K562 (cell line): ENCODE results near the gene FGR. TPM values are rescaled to one million over a fixed set of nuclear protein-coding genes. Genes with fewer than 3 reads are reported as not detected.
A peak's percentile ranks its signal among the peaks of the same experiment; 100 is the strongest.

Experiments used
- BACH1 ChIP-seq: fragments of 200-800 bp; sonication (Bioruptor generic); IDR thresholded peaks from 2 replicates; pipeline ENCODE4 v1.6.1; 2016; ENCODE audit warnings: missing genetic modification characterization, missing compliant biosample characterization
- CBFA2T3 ChIP-seq: fragments of 450-650 bp; IDR thresholded peaks from 2 replicates; pipeline ENCODE4 v1.6.1; 2017
- DACH1 ChIP-seq: fragments of 450-650 bp; IDR thresholded peaks from 2 replicates; pipeline ENCODE4 v1.6.1; 2018; ENCODE audit not compliant: partially characterized antibody
- ELF2 ChIP-seq: fragments of 250-450 bp; sonication (Bioruptor Pico); IDR thresholded peaks from 2 replicates; pipeline ENCODE4 v1.5.0; 2021; ENCODE audit warnings: mild to moderate bottlenecking
- EP400 ChIP-seq: fragments of 450-650 bp; IDR thresholded peaks from 2 replicates; pipeline ENCODE4 v1.6.1; 2017; ENCODE audit warnings: antibody characterized with exemption, mild to moderate bottlenecking, moderate library complexity
- FIP1L1 ChIP-seq: fragments of 200-400 bp; formaldehyde crosslinking; IDR thresholded peaks from 2 replicates; pipeline ENCODE4 v1.6.1; 2018; ENCODE audit warnings: mild to moderate bottlenecking, low read depth, low read length; ENCODE audit not compliant: poor library complexity, severe bottlenecking
- MECOM ChIP-seq: fragments of 250-450 bp; sonication (Bioruptor Pico); IDR thresholded peaks from 2 replicates; pipeline ENCODE4 v1.8.0; 2022; ENCODE audit warnings: inconsistent platforms
- NONO ChIP-seq, 2 experiments: fragments of 200-400 bp in 1 of 2; fragments of 450-650 bp in 1 of 2; formaldehyde crosslinking in 1 of 2; IDR thresholded peaks; 2 replicates each; pipeline ENCODE4 v1.6.1; 2017; ENCODE audit warnings: low read depth in 2 of 2, mild to moderate bottlenecking in 2 of 2, moderate library complexity in 2 of 2, low read length in 1 of 2
- NUFIP1 ChIP-seq: fragments of 450-650 bp; IDR thresholded peaks from 2 replicates; pipeline ENCODE4 v1.6.1; 2018; ENCODE audit not compliant: partially characterized antibody
- PCBP2 ChIP-seq: fragments of 200-400 bp; formaldehyde crosslinking; IDR thresholded peaks from 2 replicates; pipeline ENCODE4 v1.6.1; 2018; ENCODE audit warnings: low read length, low read depth, mild to moderate bottlenecking, moderate library complexity; ENCODE audit not compliant: poor library complexity, severe bottlenecking
- PHF20 ChIP-seq: fragments of 450-650 bp; IDR thresholded peaks from 2 replicates; pipeline ENCODE4 v1.6.1; 2018; ENCODE audit not compliant: partially characterized antibody
- PML ChIP-seq: IDR thresholded peaks from 2 replicates; pipeline ENCODE4 v1.6.1; 2012; ENCODE audit warnings: low read length, inconsistent platforms
- SMARCA4 ChIP-seq: fragments of 450-650 bp; IDR thresholded peaks from 2 replicates; pipeline ENCODE4 v1.6.1; 2016
- SMARCE1 ChIP-seq: fragments of 450-650 bp; IDR thresholded peaks from 2 replicates; pipeline ENCODE4 v1.7.1; 2016; ENCODE audit warnings: mild to moderate bottlenecking
- SRF ChIP-seq, 2 experiments: fragments of 250-450, 450-650 bp in 1 of 2; sonication (Bioruptor Pico) in 1 of 2; sonication (generic) in 1 of 2; formaldehyde crosslinking; IDR thresholded peaks; 2 replicates each; pipeline versions ENCODE4 v1.5.0 to v1.5.1; 2020 to 2022; ENCODE audit warnings: mild to moderate bottlenecking in 1 of 2, missing genetic modification reagents in 1 of 2
- TAF15 ChIP-seq: fragments of 200-400 bp; formaldehyde crosslinking; IDR thresholded peaks from 2 replicates; pipeline ENCODE4 v1.6.1; 2017; ENCODE audit warnings: mild to moderate bottlenecking, low read depth, low read length, moderate library complexity
- TAF7 ChIP-seq: fragments of 450-650 bp; IDR thresholded peaks from 2 replicates; pipeline ENCODE4 v1.6.1; 2016; ENCODE audit warnings: missing genetic modification characterization, missing compliant biosample characterization
- TEAD1 ChIP-seq, 2 experiments: fragments of 450-650 bp in 1 of 2; sonication (generic) in 1 of 2; formaldehyde crosslinking; IDR thresholded peaks; 2 replicates each; pipeline versions ENCODE4 v1.4.0 to v1.8.0; 2020 to 2022; ENCODE audit warnings: mild to moderate bottlenecking in 2 of 2, missing genetic modification reagents in 1 of 2
- TRIM25 ChIP-seq: fragments of 450-650 bp; IDR thresholded peaks from 2 replicates; pipeline ENCODE4 v1.7.0; 2016; ENCODE audit warnings: borderline replicate concordance
- TSC22D4 ChIP-seq: fragments of 450-650 bp; IDR thresholded peaks from 2 replicates; pipeline ENCODE4 v1.6.1; 2016; ENCODE audit warnings: missing genetic modification characterization, missing biosample characterization, control low read depth
- XRCC3 ChIP-seq: fragments of 450-650 bp; IDR thresholded peaks from 2 replicates; pipeline ENCODE4 v1.6.1; 2017; ENCODE audit warnings: mild to moderate bottlenecking, moderate library complexity
- YBX1 ChIP-seq: fragments of 450-650 bp; IDR thresholded peaks from 2 replicates; pipeline ENCODE4 v1.7.1; 2016; ENCODE audit warnings: mild to moderate bottlenecking
- ZC3H11A ChIP-seq: IDR thresholded peaks from 2 replicates; pipeline ENCODE4 v1.6.1; 2012; ENCODE audit warnings: low read depth, low read length, improper control_type of control experiment
- ZNF232 ChIP-seq: sonication (generic); formaldehyde crosslinking; IDR thresholded peaks from 2 replicates; pipeline ENCODE4 v1.8.0; 2022; ENCODE audit warnings: mild to moderate bottlenecking, missing genetic modification reagents
- ZNF444 ChIP-seq: fragments of 250-450 bp; sonication (Bioruptor Pico); IDR thresholded peaks from 2 replicates; pipeline ENCODE4 v1.4.0; 2020; ENCODE audit warnings: mild to moderate bottlenecking, moderate library complexity
- ZNF583 ChIP-seq: fragments of 250-450 bp; sonication (Bioruptor Pico); IDR thresholded peaks from 2 replicates; pipeline ENCODE4 v1.4.0; 2020
- ZNF780A ChIP-seq: fragments of 250-450 bp; sonication (Bioruptor Pico); IDR thresholded peaks from 2 replicates; pipeline ENCODE4 v1.5.0; 2021; ENCODE audit warnings: mild to moderate bottlenecking
- polyA plus RNA-seq, 8 experiments: library from polyadenylated mRNA; depleted of rRNA in 4 of 8; stranded (reverse) in 5 of 8; unstranded in 3 of 8; fragments of >200 nt; fragmentation: Nextera tagmentation in 2 of 8; fragmentation: Illumina TruSeq in 1 of 8; extraction: Ambion mirVana in 2 of 8; extraction: Trizol in 1 of 8; gene quantifications; 2 replicates each; pipeline versions ENCODE4 v1.2.1 to v1.2.3, GENCODE V29; 2011 to 2014; ENCODE audit warnings: inconsistent platforms in 1 of 8, missing spikeins in 1 of 8
- total RNA-seq, 7 experiments: library from RNA; depleted of rRNA in 6 of 7; stranded (reverse); fragments of >200 nt in 6 of 7; fragmentation: Illumina TruSeq in 2 of 7; extraction: Trizol in 2 of 7; gene quantifications; 2 replicates each; pipeline versions ENCODE4 v1.2.1 to v1.2.3, GENCODE V29; 2011 to 2021; ENCODE audit warnings: low replicate concordance in 1 of 7
- TF ChIP-seq, protein P1 (sequence below): sonication (generic); formaldehyde crosslinking; IDR thresholded peaks from 2 replicates; pipeline ENCODE4 v1.8.0; 2022; ENCODE audit warnings: missing genetic modification reagents, mild to moderate bottlenecking, borderline replicate concordance
- TF ChIP-seq, protein P2 (sequence below): fragments of 150-350 bp; conservative IDR thresholded peaks from 2 replicates; pipeline ENCODE4 v1.6.1; 2014; ENCODE audit warnings: low read length

Gene FGR
- total and polyA plus RNA-seq, 9 of the 15 experiments (the other 6 are each of a cell fraction or from before 2014, with no cell fraction given): 0.04 to 0.11 TPM; not detected in 7

GRCh38 chr1:27666791-27667254 is 31.8 kb upstream of the FGR start (continued):
- no peak for TF ChIP-seq DACH1
- no peak for TF ChIP-seq TEAD1 (CRISPR knock-in tag; IDR thresholded peaks at IDR 0.05)
- TF ChIP-seq ZC3H11A: no peak
- TF ChIP-seq, protein P1, sequence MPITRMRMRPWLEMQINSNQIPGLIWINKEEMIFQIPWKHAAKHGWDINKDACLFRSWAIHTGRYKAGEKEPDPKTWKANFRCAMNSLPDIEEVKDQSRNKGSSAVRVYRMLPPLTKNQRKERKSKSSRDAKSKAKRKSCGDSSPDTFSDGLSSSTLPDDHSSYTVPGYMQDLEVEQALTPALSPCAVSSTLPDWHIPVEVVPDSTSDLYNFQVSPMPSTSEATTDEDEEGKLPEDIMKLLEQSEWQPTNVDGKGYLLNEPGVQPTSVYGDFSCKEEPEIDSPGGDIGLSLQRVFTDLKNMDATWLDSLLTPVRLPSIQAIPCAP: no peak
- TF ChIP-seq SMARCE1: peak; percentile 81
- TF ChIP-seq, protein P2, sequence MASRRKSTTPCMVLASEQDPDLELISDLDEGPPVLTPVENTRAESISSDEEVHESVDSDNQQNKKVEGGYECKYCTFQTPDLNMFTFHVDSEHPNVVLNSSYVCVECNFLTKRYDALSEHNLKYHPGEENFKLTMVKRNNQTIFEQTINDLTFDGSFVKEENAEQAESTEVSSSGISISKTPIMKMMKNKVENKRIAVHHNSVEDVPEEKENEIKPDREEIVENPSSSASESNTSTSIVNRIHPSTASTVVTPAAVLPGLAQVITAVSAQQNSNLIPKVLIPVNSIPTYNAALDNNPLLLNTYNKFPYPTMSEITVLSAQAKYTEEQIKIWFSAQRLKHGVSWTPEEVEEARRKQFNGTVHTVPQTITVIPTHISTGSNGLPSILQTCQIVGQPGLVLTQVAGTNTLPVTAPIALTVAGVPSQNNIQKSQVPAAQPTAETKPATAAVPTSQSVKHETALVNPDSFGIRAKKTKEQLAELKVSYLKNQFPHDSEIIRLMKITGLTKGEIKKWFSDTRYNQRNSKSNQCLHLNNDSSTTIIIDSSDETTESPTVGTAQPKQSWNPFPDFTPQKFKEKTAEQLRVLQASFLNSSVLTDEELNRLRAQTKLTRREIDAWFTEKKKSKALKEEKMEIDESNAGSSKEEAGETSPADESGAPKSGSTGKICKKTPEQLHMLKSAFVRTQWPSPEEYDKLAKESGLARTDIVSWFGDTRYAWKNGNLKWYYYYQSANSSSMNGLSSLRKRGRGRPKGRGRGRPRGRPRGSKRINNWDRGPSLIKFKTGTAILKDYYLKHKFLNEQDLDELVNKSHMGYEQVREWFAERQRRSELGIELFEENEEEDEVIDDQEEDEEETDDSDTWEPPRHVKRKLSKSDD: no peak
- no peak for TF ChIP-seq TAF15
- TF ChIP-seq PHF20: peak; percentile 41
- TF ChIP-seq SRF (CRISPR knock-in tag; IDR thresholded peaks at IDR 0.05): no peak
- no peak for TF ChIP-seq MECOM
- TF ChIP-seq TAF7 (tag): no peak
- TF ChIP-seq ZNF780A (CRISPR knock-in tag): no peak
- TF ChIP-seq FIP1L1: no peak
- TF ChIP-seq YBX1: no peak
- TF ChIP-seq XRCC3: no peak
- TF ChIP-seq BACH1: no peak
- TF ChIP-seq SMARCA4: peak; percentile 82
- no peak for TF ChIP-seq ZNF232
- no peak for TF ChIP-seq CBFA2T3
- TF ChIP-seq PCBP2: no peak
- TF ChIP-seq ZNF583 (CRISPR knock-in tag): no peak
- no peak for TF ChIP-seq ZNF444
- TF ChIP-seq ELF2: no peak
- TF ChIP-seq NONO (IDR thresholded peaks at IDR 0.05; ENCODE audit: low read depth in 2 of 2, low read length in 1 of 2): no peak
- TF ChIP-seq PML: no peak
- TF ChIP-seq TRIM25: no peak
- no peak for TF ChIP-seq NUFIP1
- no peak; the same call in 1 of the 2 replicates for TF ChIP-seq EP400
- no peak for TF ChIP-seq TSC22D4 (tag)
